ENCODE data around the gene TMEM125. TPM values are rescaled to one million over a fixed set of nuclear protein-coding genes. Genes with fewer than 3 reads are reported as not detected.

TMEM125 gene
- total RNA-seq, 2 donors from 2014 or later = 0.70 to 2.1 TPM

GRCh38 chr1:43293176-43293575 is 23.4 kb downstream of the TMEM125 start:
- Histone ChIP-seq H3K4me1 (peaks cover 0 to 36% of the 10 kb centered on the region in 2 donors), H3K27ac (peak overlapping the region; percentile 48 to 51)

GRCh38 chr1:43293896-43294760 is 24.3 kb downstream of the TMEM125 start:
- Histone ChIP-seq H3K9me3 (no peaks in the 10 kb centered on the region), H3K36me3 (no peaks in the 10 kb centered on the region), H3K4me3 (no peak overlapping the region), H3K27ac (peak overlapping the region; percentile 65 to 71), H3K27me3 (no peaks in the 10 kb centered on the region), H3K4me1 (peaks cover 0 to 36% of the 10 kb centered on the region in 2 donors)
- TF ChIP-seq CTCF (IDR thresholded peaks at IDR 0.05) = no peak
- DNase-seq (ENCODE audit: low spot score) = no peak

More at GRCh38 chr1:43293176-43293575, 23.4 kb downstream of the TMEM125 start:
- no peaks in the 10 kb centered on the region for H3K9me3 ChIP-seq
- no peaks in the 10 kb centered on the region for H3K27me3 ChIP-seq
- no peak overlapping the region for H3K4me3 ChIP-seq
- TF ChIP-seq CTCF (IDR thresholded peaks at IDR 0.05) = no peak
- DNase-seq (ENCODE audit: low spot score) = no peak
- no peaks in the 10 kb centered on the region for H3K36me3 ChIP-seq

GRCh38 chr1:43294761-43295160 is 25.0 kb downstream of the TMEM125 start:
- Histone ChIP-seq H3K27me3 (no peaks in the 10 kb centered on the region), H3K9me3 (no peaks in the 10 kb centered on the region), H3K4me3 (no peak overlapping the region), H3K4me1 (peaks cover 0 to 42% of the 10 kb centered on the region in 2 donors), H3K27ac (peak overlapping the region; percentile 65 to 71), H3K36me3 (no peaks in the 10 kb centered on the region)
- TF ChIP-seq CTCF (IDR thresholded peaks at IDR 0.05) = no peak
- DNase-seq (ENCODE audit: low spot score) = no peak

- no peak for DNase-seq (ENCODE audit: low spot score)
- peak overlapping the region; percentile 65 to 71 for H3K27ac ChIP-seq
- no peaks in the 10 kb centered on the region for H3K9me3 ChIP-seq
- no peaks in the 10 kb centered on the region for H3K27me3 ChIP-seq
- no peaks in the 10 kb centered on the region for H3K36me3 ChIP-seq
- no peak for TF ChIP-seq CTCF (IDR thresholded peaks at IDR 0.05)
- H3K4me1 ChIP-seq = peaks cover 0 to 46% of the 10 kb centered on the region in 2 donors
- no peak overlapping the region for H3K4me3 ChIP-seq
Measured at GRCh38 chr1:43296207-43296606, 26.4 kb downstream of the TMEM125 start.

GRCh38 chr1:43298055-43298454 is 28.3 kb downstream of the TMEM125 start:
- no peak for DNase-seq (ENCODE audit: low spot score)
- peaks cover 0 to 58% of the 10 kb centered on the region in 2 donors for H3K4me1 ChIP-seq
- no peak for TF ChIP-seq CTCF (IDR thresholded peaks at IDR 0.05)
- no peaks in the 10 kb centered on the region for H3K36me3 ChIP-seq
- no peaks in the 10 kb centered on the region for H3K27me3 ChIP-seq
- no peaks in the 10 kb centered on the region for H3K9me3 ChIP-seq
- no peak overlapping the region for H3K27ac ChIP-seq
- H3K4me3 ChIP-seq = no peak overlapping the region
